Endothelial cell of umbilical vein (primary cell): ENCODE results near the gene ANXA9. TPM values are rescaled to one million over a fixed set of nuclear protein-coding genes. Genes with fewer than 3 reads are reported as not detected.
A peak's percentile ranks its signal among the peaks of the same experiment; 100 is the strongest.

Experiments
- BruUV-seq: library from RNA; stranded (reverse); fragments of 400-500 nt; replicated peaks from 2 replicates; lab custom pipeline; 2021; lab: Mats Ljungman, UMichigan
- CTCF ChIA-PET: fragments of 300-600, 350-600 bp; sonication (Branson Sonifier 250); formaldehyde crosslinking; loops from one replicate; lab custom pipeline; 2021; ENCODE audit warnings: antibody characterized with exemption, inconsistent platforms; lab: Charles Lee
- POLR2A ChIA-PET: fragments of 300-600, 350-600 bp; sonication (Branson Sonifier 250); formaldehyde crosslinking; loops from one replicate; lab custom pipeline; 2021; ENCODE audit warnings: antibody characterized with exemption, inconsistent platforms; lab: Charles Lee
- DNase-seq: peaks from one replicate; pipeline ENCODE4 v3.0.0-alpha.2; 2011; ENCODE audit warnings: low read depth, low spot score
- FAIRE-seq: peaks from 2 replicates; lab custom pipeline; 2011; peaks lifted over from hg19 to GRCh38; lab: Jason Lieb, UNC
- H2AFZ ChIP-seq: 2 replicates; pipeline ENCODE4 v1.6.0; 2012; ENCODE audit warnings: low read depth, low read length, control low read depth, inconsistent platforms
- H3K27ac ChIP-seq: 2 replicates; pipeline ENCODE4 v1.5.1; 2011; ENCODE audit warnings: low read depth, mild to moderate bottlenecking, control low read depth, low read length, moderate library complexity; ENCODE audit not compliant: insufficient read depth
- H3K27me3 ChIP-seq, 2 experiments: 2 replicates each; pipeline versions ENCODE4 v1.6.0 to v1.6.1; 2011; ENCODE audit warnings: low read length in 2 of 2, mixed read lengths in 1 of 2; ENCODE audit not compliant: control insufficient read depth in 2 of 2, insufficient read depth in 2 of 2
- H3K36me3 ChIP-seq, 2 experiments: 2 replicates in 1 of 2; 3 replicates in 1 of 2; pipeline ENCODE4 v1.5.1; 2011; ENCODE audit warnings: low read length in 2 of 2, mild to moderate bottlenecking in 1 of 2, moderate library complexity in 1 of 2; ENCODE audit not compliant: control insufficient read depth in 2 of 2, insufficient read depth in 2 of 2; ENCODE audit errors: extremely low read depth in 1 of 2
- H3K4me1 ChIP-seq: 3 replicates; pipeline ENCODE4 v1.5.1; 2011; ENCODE audit warnings: mild to moderate bottlenecking, low read length; ENCODE audit not compliant: control insufficient read depth, insufficient read depth; ENCODE audit errors: extremely low read depth
- H3K4me2 ChIP-seq: 2 replicates; pipeline ENCODE4 v1.6.1; 2011; ENCODE audit warnings: low read length, control low read depth, mixed read lengths; ENCODE audit not compliant: insufficient read depth
- H3K4me3 ChIP-seq, 3 experiments: fragments of 200-600 bp in 1 of 3; sonication (generic), shearing (Covaris generic) in 1 of 3; replicated peaks in 1 of 3; 2 replicates each; pipeline ENCODE4 v1.5.1; 2011 to 2016; ENCODE audit warnings: control low read depth in 3 of 3, low read length in 3 of 3, mild to moderate bottlenecking in 2 of 3, inconsistent platforms in 1 of 3, low read depth in 1 of 3, moderate library complexity in 1 of 3; ENCODE audit not compliant: insufficient read depth in 1 of 3
- H3K79me2 ChIP-seq: 2 replicates; pipeline ENCODE4 v1.6.0; 2012; ENCODE audit warnings: low read length, inconsistent platforms; ENCODE audit not compliant: control insufficient read depth, insufficient read depth
- H3K9ac ChIP-seq: replicated peaks from 2 replicates; pipeline ENCODE3; 2011; ENCODE audit warnings: low read length, control low read depth; ENCODE audit not compliant: insufficient read depth; ENCODE audit errors: extremely low read depth
- H3K9me1 ChIP-seq: replicated peaks from 3 replicates; pipeline ENCODE4 v1.6.0; 2011; ENCODE audit warnings: mild to moderate bottlenecking, low read length; ENCODE audit not compliant: control insufficient read depth, insufficient read depth; ENCODE audit errors: extremely low read depth
- H3K9me3 ChIP-seq: replicated peaks from 2 replicates; pipeline ENCODE4 v1.5.1; 2012; ENCODE audit warnings: low read length, inconsistent platforms; ENCODE audit not compliant: control insufficient read depth, insufficient read depth
- H4K20me1 ChIP-seq: replicated peaks from 2 replicates; pipeline ENCODE3; 2011; ENCODE audit warnings: mild to moderate bottlenecking, low read length; ENCODE audit not compliant: control insufficient read depth, insufficient read depth; ENCODE audit errors: extremely low read depth
- EZH2 ChIP-seq: IDR thresholded peaks from 2 replicates; pipeline ENCODE4 v1.6.1; 2012; ENCODE audit warnings: borderline replicate concordance, low read depth, mild to moderate bottlenecking, moderate library complexity, low read length, inconsistent platforms; ENCODE audit not compliant: severe bottlenecking
- GATA2 ChIP-seq: IDR thresholded peaks from 2 replicates; pipeline ENCODE4 v1.7.0; 2011; ENCODE audit warnings: low read depth, mild to moderate bottlenecking, moderate library complexity, mixed read lengths, low read length; ENCODE audit not compliant: insufficient read length, insufficient read depth
- JUN ChIP-seq: IDR thresholded peaks from 2 replicates; pipeline ENCODE4 v1.6.1; 2011; ENCODE audit warnings: borderline replicate concordance, low read depth; ENCODE audit not compliant: insufficient read length, insufficient read depth
- MYC ChIP-seq: IDR thresholded peaks from one replicate; pipeline ENCODE4 v1.6.1; 2011; ENCODE audit warnings: mild to moderate bottlenecking, low read depth, low read length
- POLR2A ChIP-seq: IDR thresholded peaks from 2 replicates; pipeline ENCODE4 v1.6.1; 2012; ENCODE audit warnings: low read depth, mild to moderate bottlenecking, control low read depth, low read length
- dilution Hi-C: fragments of 300-500 bp; cut with MboI; formaldehyde crosslinking; loops from one replicate; pipeline ENCODE4 v1.15.0; 2019; ENCODE audit warnings: low sequenced_read_pairs; ENCODE audit not compliant: extremely low pct_ligation_motif_present
- intact Hi-C: fragments of 100-400 bp; cut with micrococcal nuclease; formaldehyde crosslinking; loops from one replicate; pipeline ENCODE4 v1.10.0; 2022
- polyA plus RNA-seq, 4 experiments: library from polyadenylated mRNA; depleted of rRNA in 3 of 4; stranded (reverse) in 3 of 4; unstranded in 1 of 4; fragments of >200 nt; gene quantifications; 2 replicates each; pipeline versions ENCODE4 v1.2.1 to v1.2.3, GENCODE V29; 2011 to 2012; ENCODE audit warnings: missing spikeins in 1 of 4
- total RNA-seq: library from RNA; stranded (reverse); gene quantifications from 2 replicates; pipeline ENCODE4 v1.2.3, GENCODE V29; 2021
- TF ChIP-seq, protein P1 (sequence below), 2 donors: IDR thresholded peaks; 1 replicate in 1 of 2; 2 replicates in 1 of 2; pipeline ENCODE4 v1.5.1; 2011; ENCODE audit warnings: low read length in 2 of 2, mild to moderate bottlenecking in 2 of 2, moderate library complexity in 2 of 2, control low read depth in 1 of 2, inconsistent platforms in 1 of 2, low read depth in 1 of 2; ENCODE audit not compliant: insufficient read depth in 1 of 2; ENCODE audit errors: extremely low read depth in 1 of 2

The ANXA9 gene
- total and polyA plus RNA-seq, 2 donors (not counting 3 experiments of a cell fraction or from before 2014, with no cell fraction given): not detected

DNA sequence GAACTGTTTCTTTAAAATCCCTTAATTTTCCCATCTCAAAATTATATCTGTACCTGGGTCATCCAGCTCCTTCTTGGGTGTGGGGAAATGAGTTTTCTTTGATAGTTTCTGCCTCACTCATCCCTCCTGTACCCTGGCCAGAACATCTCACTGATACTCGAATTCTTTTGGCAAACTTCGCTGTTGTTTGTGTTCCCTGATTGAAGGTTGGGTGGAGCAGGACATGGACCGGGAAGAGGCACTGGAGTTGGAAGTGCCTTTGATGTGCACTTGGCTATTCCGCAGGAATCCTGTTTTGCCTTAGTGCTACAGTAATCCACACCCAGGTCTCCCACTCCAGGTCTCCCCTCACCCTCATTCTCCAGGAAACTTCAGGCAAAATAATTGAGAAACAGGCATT lies 13.4 kb downstream of the ANXA9 start:
- FAIRE-seq: no peak
- TF ChIP-seq POLR2A: no peak
- no peak for TF ChIP-seq JUN
- TF ChIP-seq MYC: no peak
- TF ChIP-seq GATA2: no peak
- TF ChIP-seq, protein P1, sequence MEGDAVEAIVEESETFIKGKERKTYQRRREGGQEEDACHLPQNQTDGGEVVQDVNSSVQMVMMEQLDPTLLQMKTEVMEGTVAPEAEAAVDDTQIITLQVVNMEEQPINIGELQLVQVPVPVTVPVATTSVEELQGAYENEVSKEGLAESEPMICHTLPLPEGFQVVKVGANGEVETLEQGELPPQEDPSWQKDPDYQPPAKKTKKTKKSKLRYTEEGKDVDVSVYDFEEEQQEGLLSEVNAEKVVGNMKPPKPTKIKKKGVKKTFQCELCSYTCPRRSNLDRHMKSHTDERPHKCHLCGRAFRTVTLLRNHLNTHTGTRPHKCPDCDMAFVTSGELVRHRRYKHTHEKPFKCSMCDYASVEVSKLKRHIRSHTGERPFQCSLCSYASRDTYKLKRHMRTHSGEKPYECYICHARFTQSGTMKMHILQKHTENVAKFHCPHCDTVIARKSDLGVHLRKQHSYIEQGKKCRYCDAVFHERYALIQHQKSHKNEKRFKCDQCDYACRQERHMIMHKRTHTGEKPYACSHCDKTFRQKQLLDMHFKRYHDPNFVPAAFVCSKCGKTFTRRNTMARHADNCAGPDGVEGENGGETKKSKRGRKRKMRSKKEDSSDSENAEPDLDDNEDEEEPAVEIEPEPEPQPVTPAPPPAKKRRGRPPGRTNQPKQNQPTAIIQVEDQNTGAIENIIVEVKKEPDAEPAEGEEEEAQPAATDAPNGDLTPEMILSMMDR (IDR thresholded peaks at IDR 0.05; ENCODE audit: extremely low read depth in 1 of 2, insufficient read depth in 1 of 2, low read depth in 1 of 2, low read length in 2 of 2): no peak
- no peak for TF ChIP-seq EZH2
- dilution Hi-C loops: no loop called here
- no peaks in the 10 kb centered on the region for H4K20me1 ChIP-seq
- no peak for DNase-seq
- peak overlapping the region; percentile 15 for H2AFZ ChIP-seq
- H3K9me1 ChIP-seq: no peaks in the 10 kb centered on the region
- intact Hi-C loops: loop anchor here (1.0 kb wide), 1 partner anchor 16 kb away; no protein-coding TSS in a partner anchor
- H3K4me2 ChIP-seq: no peak overlapping the region
- no peaks in the 10 kb centered on the region for H3K27me3 ChIP-seq
- no peaks in the 10 kb centered on the region for H3K79me2 ChIP-seq
- ChIA-PET POLR2A (interaction anchor here (0.9 kb wide), 1 partner anchor 11 kb away, joined by 4 read pairs; the partner anchor contains the start of gene MINDY1), CTCF (interaction anchor here (0.8 to 12.3 kb wide), 27 partner anchors 11 to 808 kb away, joined by 3 to 278 read pairs (median 5); partner anchors contain the start of genes ANXA9, BNIPL, C1orf56 and CERS2)
- H3K9ac ChIP-seq: no peak overlapping the region
- H3K9me3 ChIP-seq: no peaks in the 10 kb centered on the region
- H3K4me1 ChIP-seq: peaks cover 11% of the 10 kb centered on the region
- peaks cover 0 to 11% of the 10 kb centered on the region in 2 experiments for H3K36me3 ChIP-seq
- BruUV-seq: no TSS peak
- no peak overlapping the region for H3K4me3 ChIP-seq
- no peak overlapping the region for H3K27ac ChIP-seq
